Stimulated activated naive B cell treated with anti-CD40 and anti-IgM and Interleukin-4, amounts not matched to agents 10 μg/mL and 1 μg/mL and 100 μg/mL, for 72 hours (primary cell): ENCODE data around the gene GABBR2.

Experiments used
- ATAC-seq, 2 donors: fragments of 150-1000 bp; cut with Tn5 transposase; replicated peaks; 2 replicates each; pipeline ENCODE4 v1.10.0; 2021; ENCODE audit warnings: moderate library complexity in 1 of 2
- DNase-seq: peaks from one replicate; pipeline ENCODE4 v3.0.0; 2021
- H3K27ac Mint-ChIP-seq: one replicate; pipeline ENCODE4 v1.8.0; 2022; ENCODE audit warnings: mild to moderate bottlenecking, mixed read lengths
- H3K27me3 Mint-ChIP-seq, 2 donors: one replicate each; pipeline ENCODE4 v1.8.0; 2022; ENCODE audit warnings: mixed read lengths in 2 of 2
- H3K36me3 Mint-ChIP-seq, 2 donors: one replicate each; pipeline ENCODE4 v1.8.0; 2022; ENCODE audit warnings: mixed read lengths in 2 of 2, mild to moderate bottlenecking in 1 of 2
- H3K4me1 Mint-ChIP-seq, 2 donors: one replicate each; pipeline ENCODE4 v1.8.0; 2022; ENCODE audit warnings: mixed read lengths in 2 of 2, mild to moderate bottlenecking in 1 of 2
- H3K4me3 Mint-ChIP-seq, 2 donors: one replicate each; pipeline ENCODE4 v1.8.0; 2022; ENCODE audit warnings: mild to moderate bottlenecking in 2 of 2, mixed read lengths in 2 of 2, moderate library complexity in 1 of 2
- H3K9me3 Mint-ChIP-seq, 2 donors: one replicate each; pipeline ENCODE4 v1.8.0; 2022; ENCODE audit warnings: mixed read lengths in 2 of 2, mild to moderate bottlenecking in 1 of 2

The GABBR2 gene

DNA sequence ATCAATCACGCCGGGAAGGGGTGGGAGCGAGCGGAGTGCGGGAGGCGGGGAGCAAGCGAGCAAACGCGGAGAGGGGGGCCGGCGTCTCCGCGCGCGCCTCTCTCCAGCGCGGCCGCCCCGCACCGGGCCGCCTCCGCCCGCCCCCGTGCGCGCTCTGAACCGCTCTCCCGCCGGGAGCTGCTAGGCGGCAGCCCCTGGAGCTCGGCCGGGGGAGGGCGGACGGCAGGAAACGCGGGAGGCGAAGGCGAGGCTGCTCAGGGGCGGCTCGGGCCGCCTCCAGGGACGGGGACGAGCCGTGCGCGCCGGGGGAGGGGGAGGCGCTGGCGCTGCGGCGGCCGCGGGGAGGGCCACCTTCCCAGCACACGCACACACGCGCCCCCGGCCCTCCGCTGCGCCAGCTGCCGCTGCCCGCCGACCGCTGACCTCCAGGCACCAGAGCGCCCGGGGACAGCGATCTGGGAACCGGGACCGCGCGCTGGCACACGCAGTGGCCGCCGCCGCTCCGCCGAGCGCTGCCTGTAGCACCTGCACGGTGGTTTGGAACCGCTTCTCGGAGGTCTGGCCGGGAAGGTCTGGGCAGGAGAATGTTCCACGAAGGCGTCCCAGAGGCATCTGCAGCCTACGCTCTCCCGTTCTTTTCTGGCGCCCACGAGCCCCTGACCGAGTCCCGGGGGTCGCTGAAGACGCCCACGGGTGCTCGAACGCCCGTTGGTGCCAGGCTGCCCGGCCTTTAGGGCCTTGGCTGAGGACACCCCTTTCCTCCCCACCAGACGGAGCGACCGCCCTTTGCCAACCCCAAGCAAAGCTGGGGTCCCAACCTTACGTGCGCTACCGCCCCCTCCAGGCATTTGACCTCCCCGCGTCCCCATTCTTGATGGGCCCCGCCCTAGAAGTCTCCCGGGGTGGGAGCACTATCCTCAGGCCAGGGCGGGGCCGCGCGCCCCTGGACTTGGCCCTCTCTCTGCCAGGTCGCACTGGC lies at the start of gene GABBR2:
GABBR2 (minus strand) TSS at position 3 of the 979 bp plus-strand sequence. CDS start 198 bp downstream, outside the sequence.
- no peaks in the 10 kb centered on the region for H3K36me3 Mint-ChIP-seq
- DNase-seq (no peak), ATAC-seq (no peak)
- H3K27ac Mint-ChIP-seq, result no peak within 1 kb of the TSS
- peak within 1 kb of the TSS; percentile 35 to 44 for H3K4me3 Mint-ChIP-seq
- peaks cover 49 to 71% of the 10 kb centered on the region in 2 donors for H3K27me3 Mint-ChIP-seq
- H3K9me3 Mint-ChIP-seq, result peaks cover 0 to 2% of the 10 kb centered on the region in 2 donors
- H3K4me1 Mint-ChIP-seq, result peaks cover 2 to 6% of the 10 kb centered on the region in 2 donors

DNA sequence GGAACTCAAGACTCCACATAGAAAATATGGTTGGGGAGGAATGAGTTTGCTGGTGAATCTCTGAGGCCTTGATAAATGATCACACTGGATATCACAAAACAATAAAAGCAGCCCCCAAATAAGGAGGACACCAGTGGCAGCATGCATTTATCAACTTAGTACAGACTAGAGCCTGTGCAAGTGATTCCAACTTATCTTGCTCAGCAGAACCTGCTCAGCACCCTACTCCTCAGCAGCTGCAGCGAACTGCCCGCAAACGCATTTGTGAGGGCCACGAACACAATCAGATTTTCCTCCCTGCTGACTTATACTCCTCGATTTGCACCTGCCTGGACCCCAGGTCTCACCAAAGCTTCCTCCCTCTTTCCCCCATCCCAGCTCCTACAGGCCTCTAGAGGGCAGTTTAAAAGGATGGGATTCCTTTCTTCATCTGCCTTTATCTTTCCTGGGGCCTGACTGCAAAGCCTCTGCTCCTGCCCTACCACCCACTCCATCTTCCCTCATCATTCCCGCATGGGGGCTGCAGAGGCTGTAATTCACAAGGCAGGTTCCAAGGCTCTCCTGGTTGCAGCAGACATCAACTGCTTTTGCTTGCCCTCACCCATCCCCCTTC lies 46.4 kb upstream of the GABBR2 start:
- Mint-ChIP-seq H3K9me3 (peaks cover 5 to 7% of the 10 kb centered on the region in 2 donors), H3K36me3 (peaks cover 41 to 57% of the 10 kb centered on the region in 2 donors), H3K4me3 (no peak overlapping the region), H3K4me1 (no peaks in the 10 kb centered on the region), H3K27me3 (no peaks in the 10 kb centered on the region), H3K27ac (no peak overlapping the region)
- DNase-seq (no peak), ATAC-seq (no peak)

DNA sequence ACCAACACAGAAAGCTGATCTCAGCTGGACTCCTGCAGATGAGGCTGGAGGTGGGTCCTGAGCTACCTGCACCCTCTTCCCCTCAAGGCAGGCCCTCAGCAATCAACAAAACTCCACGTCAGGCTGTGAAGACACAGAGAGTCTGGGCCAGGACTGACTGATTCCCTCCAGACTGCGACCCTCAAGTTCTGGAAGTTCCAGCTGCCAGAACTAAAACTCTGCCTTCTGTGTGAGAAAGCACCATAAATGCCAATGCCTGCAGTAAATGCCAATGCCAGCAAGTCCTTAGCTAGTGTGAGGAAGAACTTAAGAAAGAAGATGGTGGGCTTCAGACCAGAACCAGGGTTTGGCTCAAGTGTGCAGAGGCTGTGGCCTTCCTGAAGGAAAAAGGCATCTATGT lies 42.5 kb upstream of the GABBR2 start:
- no peaks in the 10 kb centered on the region for H3K27me3 Mint-ChIP-seq
- H3K4me1 Mint-ChIP-seq, result no peaks in the 10 kb centered on the region
- DNase-seq (no peak), ATAC-seq (no peak)
- H3K36me3 Mint-ChIP-seq, result peaks cover 33 to 63% of the 10 kb centered on the region in 2 donors
- H3K27ac Mint-ChIP-seq, result no peak overlapping the region
- H3K9me3 Mint-ChIP-seq, result peaks cover 0 to 4% of the 10 kb centered on the region in 2 donors
- no peak overlapping the region for H3K4me3 Mint-ChIP-seq

- H3K36me3 Mint-ChIP-seq, result peaks cover 32 to 59% of the 10 kb centered on the region in 2 donors
- ATAC-seq (no peak), DNase-seq (no peak)
- no peaks in the 10 kb centered on the region for H3K27me3 Mint-ChIP-seq
- H3K27ac Mint-ChIP-seq, result no peak overlapping the region
- no peak overlapping the region for H3K4me3 Mint-ChIP-seq
- peaks cover 0 to 4% of the 10 kb centered on the region in 2 donors for H3K9me3 Mint-ChIP-seq
- H3K4me1 Mint-ChIP-seq, result no peaks in the 10 kb centered on the region
Observed at GRCh38 chr9:98750364-98751060, 41.8 kb upstream of the GABBR2 start.

- Mint-ChIP-seq H3K4me3 (no peak overlapping the region), H3K9me3 (peaks cover 0 to 4% of the 10 kb centered on the region in 2 donors), H3K27me3 (no peaks in the 10 kb centered on the region), H3K27ac (no peak overlapping the region), H3K36me3 (peaks cover 27 to 61% of the 10 kb centered on the region in 2 donors), H3K4me1 (no peaks in the 10 kb centered on the region)
- DNase-seq (no peak), ATAC-seq (no peak)
Observed at GRCh38 chr9:98747476-98747875, 38.7 kb upstream of the GABBR2 start.

- no peak for ATAC-seq
- H3K9me3 Mint-ChIP-seq, result peaks cover 0 to 4% of the 10 kb centered on the region in 2 donors
- H3K4me3 Mint-ChIP-seq, result no peak overlapping the region
- no peak for DNase-seq
- no peak overlapping the region for H3K27ac Mint-ChIP-seq
- H3K36me3 Mint-ChIP-seq, result peaks cover 22 to 54% of the 10 kb centered on the region in 2 donors
- H3K4me1 Mint-ChIP-seq, result no peaks in the 10 kb centered on the region
- no peaks in the 10 kb centered on the region for H3K27me3 Mint-ChIP-seq
Observed at GRCh38 chr9:98745470-98745869, 36.7 kb upstream of the GABBR2 start.

GRCh38 chr9:98743818-98744611 lies 35.3 kb upstream of the GABBR2 start:
- H3K27me3 Mint-ChIP-seq, result no peaks in the 10 kb centered on the region
- DNase-seq (no peak), ATAC-seq (no peak)
- H3K27ac Mint-ChIP-seq, result no peak overlapping the region
- peaks cover 14 to 51% of the 10 kb centered on the region in 2 donors for H3K36me3 Mint-ChIP-seq
- H3K9me3 Mint-ChIP-seq, result peaks cover 2 to 3% of the 10 kb centered on the region in 2 donors
- H3K4me1 Mint-ChIP-seq, result no peaks in the 10 kb centered on the region
- H3K4me3 Mint-ChIP-seq, result no peak overlapping the region

DNA sequence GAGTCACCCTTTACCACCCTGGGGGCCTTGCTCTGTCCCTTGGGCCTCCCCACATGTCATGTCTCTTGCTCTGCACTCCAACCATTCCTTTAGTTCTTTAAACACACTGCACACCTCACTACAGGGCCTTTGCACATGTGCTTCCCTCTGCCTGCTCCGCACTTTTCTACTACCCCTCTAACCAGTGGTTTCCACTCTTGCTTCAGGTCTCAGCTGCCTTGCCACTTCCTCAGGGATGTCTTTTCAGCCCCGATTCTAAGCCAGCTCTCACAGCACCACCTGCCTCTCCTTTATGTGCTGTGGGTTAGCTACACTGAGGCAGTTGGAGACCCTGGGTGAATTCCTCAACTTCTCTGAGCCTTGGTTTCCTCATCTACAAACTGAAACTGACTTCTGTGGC lies 34.6 kb upstream of the GABBR2 start:
- DNase-seq (no peak), ATAC-seq (no peak)
- no peak overlapping the region for H3K4me3 Mint-ChIP-seq
- no peaks in the 10 kb centered on the region for H3K4me1 Mint-ChIP-seq
- peaks cover 6 to 8% of the 10 kb centered on the region in 2 donors for H3K9me3 Mint-ChIP-seq
- H3K27ac Mint-ChIP-seq, result no peak overlapping the region
- no peaks in the 10 kb centered on the region for H3K27me3 Mint-ChIP-seq
- peaks cover 17 to 50% of the 10 kb centered on the region in 2 donors for H3K36me3 Mint-ChIP-seq

GRCh38 chr9:98742325-98743280 lies 33.9 kb upstream of the GABBR2 start:
- Mint-ChIP-seq H3K36me3 (peaks cover 22 to 50% of the 10 kb centered on the region in 2 donors), H3K27me3 (no peaks in the 10 kb centered on the region), H3K9me3 (peaks cover 8 to 11% of the 10 kb centered on the region in 2 donors), H3K4me1 (no peaks in the 10 kb centered on the region), H3K27ac (no peak overlapping the region), H3K4me3 (no peak overlapping the region)
- no peak for ATAC-seq
- DNase-seq, result no peak

GRCh38 chr9:98740226-98740881 lies 31.6 kb upstream of the GABBR2 start:
- ATAC-seq, result no peak
- Mint-ChIP-seq H3K4me3 (no peak overlapping the region), H3K27ac (peak overlapping the region; percentile 5), H3K9me3 (peaks cover 8 to 11% of the 10 kb centered on the region in 2 donors), H3K4me1 (no peaks in the 10 kb centered on the region), H3K27me3 (no peaks in the 10 kb centered on the region), H3K36me3 (peaks cover 42 to 65% of the 10 kb centered on the region in 2 donors)
- DNase-seq, result no peak

- Mint-ChIP-seq H3K27me3 (no peaks in the 10 kb centered on the region), H3K27ac (no peak overlapping the region), H3K36me3 (peaks cover 39 to 63% of the 10 kb centered on the region in 2 donors), H3K9me3 (peaks cover 8 to 11% of the 10 kb centered on the region in 2 donors), H3K4me1 (no peaks in the 10 kb centered on the region), H3K4me3 (no peak overlapping the region)
- ATAC-seq, result no peak
- DNase-seq, result no peak
Observed at GRCh38 chr9:98738741-98739140, 30.0 kb upstream of the GABBR2 start.

DNA sequence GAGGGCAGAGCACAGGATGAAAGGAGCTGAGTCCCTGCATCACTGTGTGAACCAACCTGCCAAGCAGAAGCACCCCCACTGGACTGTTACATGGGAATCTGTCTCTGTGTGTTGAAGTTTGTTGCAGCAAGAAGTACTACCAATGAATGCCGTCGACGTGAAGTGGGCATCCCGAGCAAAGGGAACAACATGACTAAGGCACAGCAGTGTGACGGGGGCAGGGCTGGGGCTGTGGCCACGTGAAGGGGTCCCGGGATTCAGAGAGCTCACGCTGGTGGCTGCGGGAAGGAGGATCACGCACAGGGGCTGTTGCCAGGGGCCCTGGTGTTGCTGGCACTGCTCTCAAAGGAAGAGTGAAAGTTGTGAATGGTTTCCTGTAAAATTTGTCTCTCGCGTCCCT lies 27.5 kb upstream of the GABBR2 start:
- H3K27ac Mint-ChIP-seq, result no peak overlapping the region
- H3K9me3 Mint-ChIP-seq, result peaks cover 8 to 11% of the 10 kb centered on the region in 2 donors
- ATAC-seq (no peak), DNase-seq (no peak)
- H3K27me3 Mint-ChIP-seq, result no peaks in the 10 kb centered on the region
- H3K4me1 Mint-ChIP-seq, result no peaks in the 10 kb centered on the region
- no peak overlapping the region for H3K4me3 Mint-ChIP-seq
- peaks cover 45 to 55% of the 10 kb centered on the region in 2 donors for H3K36me3 Mint-ChIP-seq
